Activated CD8-positive, alpha-beta memory T cell treated with anti-CD3 and anti-CD28 coated beads for 24 hours (primary cell): ENCODE measurements around the gene HAPLN2.
"Not testable (repeated sequence)": the region's sequence is repeated elsewhere in the genome, so short reads cannot be mapped to it uniquely, and the experiment has no call there.

ENCODE experiments used
- DNase-seq: peaks from one replicate; pipeline ENCODE4 v3.0.0-alpha.2; 2020

The HAPLN2 gene

DNA sequence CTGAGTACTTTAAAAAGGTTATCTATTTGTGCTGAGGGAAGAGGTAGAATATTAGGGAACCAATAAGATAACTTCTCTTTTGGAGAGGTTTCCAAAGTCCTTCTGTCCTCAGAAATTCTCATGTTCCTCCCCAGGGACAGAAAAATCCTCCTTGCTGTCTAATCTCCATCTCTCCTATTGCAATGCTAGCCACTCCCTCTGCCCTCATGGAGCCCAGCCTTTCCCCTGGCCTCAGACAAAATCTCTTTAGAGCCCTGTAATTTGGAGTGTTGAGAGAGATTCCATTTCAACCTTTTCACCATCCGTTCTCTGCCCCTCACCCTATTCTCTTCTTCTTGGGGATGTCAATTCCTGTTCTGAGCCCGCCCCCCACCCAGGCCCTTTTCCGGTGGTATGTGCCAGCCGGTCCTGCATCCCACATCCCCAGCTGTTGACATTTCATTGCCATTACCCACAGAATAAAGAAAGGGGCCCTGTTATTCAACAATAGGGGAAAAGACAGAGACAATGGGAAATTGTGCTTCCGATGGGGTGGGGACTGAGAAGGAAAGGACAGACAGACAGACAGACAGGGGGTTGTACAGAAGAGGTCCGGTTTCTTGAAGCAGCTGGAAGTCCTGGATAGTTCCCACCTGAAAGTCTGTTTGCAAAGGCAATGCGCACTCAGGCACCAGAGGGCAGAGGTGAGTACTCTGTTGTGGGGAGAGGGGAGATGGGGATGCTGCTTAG is at the start of gene HAPLN2:
HAPLN2 (plus strand) TSS at position 563 of the 729 bp plus-strand sequence. CDS start 4,076 bp downstream, outside the sequence.
- no peak for DNase-seq

DNA sequence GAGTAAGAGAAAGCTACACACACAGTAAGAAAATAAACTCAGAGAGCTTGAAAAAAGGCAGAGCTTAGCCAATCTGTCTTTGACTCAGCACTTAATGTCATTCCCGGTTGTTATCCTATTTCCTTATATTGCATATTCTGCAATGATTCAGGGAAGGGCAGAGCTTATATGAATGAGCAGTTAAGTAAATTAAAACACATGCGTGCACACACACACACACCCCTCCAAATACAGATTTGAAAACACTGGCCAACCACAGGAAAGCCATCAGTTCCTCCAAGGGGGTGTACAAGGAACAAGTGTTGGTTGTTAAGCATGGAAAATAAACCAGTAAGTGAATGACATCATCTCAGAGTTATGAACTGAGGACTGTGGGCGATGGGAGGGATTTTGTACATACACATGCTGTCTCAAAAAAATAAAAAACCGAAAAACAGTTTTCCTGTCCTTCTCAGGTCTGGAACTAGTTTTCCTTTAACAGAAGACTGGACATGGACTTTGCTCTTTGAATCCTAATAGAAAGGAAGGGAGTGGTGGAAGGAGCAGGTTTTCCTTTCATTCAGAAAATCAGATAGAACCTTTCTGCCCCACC is 47.9 kb upstream of the HAPLN2 start:
- DNase-seq, result no peak

- peak; percentile 81 for DNase-seq
Measured at GRCh38 chr1:156571919-156572662, 47.1 kb upstream of the HAPLN2 start, which contains the start of gene IQGAP3. TSS of gene IQGAP3 (minus strand) at chr1:156572565. CDS start at chr1:156572529, 36 bp downstream.

DNA sequence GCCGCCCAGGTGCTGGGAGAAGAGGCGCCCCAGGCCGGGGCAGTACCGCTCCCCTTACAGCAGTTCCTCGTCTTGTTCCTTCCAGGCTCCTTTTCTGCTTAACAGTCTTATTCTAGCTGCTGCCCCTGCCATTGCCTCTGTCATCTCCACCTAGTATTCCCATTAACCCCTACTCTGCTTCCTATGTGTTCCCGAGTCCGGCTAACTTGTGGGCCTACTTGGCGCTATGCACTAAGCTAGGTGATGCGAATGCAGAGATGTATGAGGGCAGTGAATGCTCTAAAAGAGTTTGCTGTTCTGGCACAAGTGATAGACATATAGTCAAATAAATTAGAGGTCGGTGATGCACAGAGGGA is 46.6 kb upstream of the HAPLN2 start:
- DNase-seq, result no peak

- no peak for DNase-seq
Measured at GRCh38 chr1:156574039-156574633, 45.1 kb upstream of the HAPLN2 start.

DNA sequence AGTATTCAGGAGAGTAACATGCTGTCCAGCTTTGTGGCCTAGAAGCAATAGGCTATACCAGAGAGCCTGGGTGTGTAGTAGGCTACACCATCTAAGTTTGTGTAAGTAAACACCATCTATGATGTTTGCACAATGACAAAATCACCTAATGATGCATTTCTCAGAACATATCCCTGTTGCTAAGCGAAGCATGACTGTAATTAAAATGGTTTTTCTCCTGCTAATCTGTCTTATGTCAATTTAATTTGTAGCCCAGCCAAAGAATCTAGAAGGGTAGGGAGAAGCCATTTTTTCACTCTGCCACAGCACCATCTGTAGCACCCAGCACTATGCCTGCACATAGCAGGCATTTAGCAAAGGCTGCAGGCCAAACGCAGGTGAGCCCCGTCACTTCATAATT is 41.7 kb upstream of the HAPLN2 start:
- DNase-seq, result no peak

DNA sequence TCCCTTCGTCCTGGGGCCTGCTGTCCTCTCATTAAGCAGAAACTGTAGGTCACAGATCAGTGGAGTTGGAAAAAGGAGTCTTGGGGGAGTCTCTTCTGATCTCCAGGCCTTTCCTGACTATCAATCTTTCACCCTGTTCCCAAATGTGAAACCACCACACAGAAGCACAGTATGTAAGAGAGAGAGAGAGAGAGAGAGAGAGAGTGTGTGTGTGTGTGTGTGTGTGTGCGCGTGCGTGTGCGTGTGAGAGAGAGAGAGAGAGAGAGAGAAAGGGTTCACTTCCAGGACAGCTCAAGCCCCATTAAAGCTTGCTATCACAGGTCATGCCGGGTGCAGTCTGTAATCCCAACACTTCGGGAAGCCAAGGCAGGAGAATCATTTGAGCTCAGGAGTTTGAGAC is 41.2 kb upstream of the HAPLN2 start:
- DNase-seq, result no peak

GRCh38 chr1:156579472-156579871 is 39.7 kb upstream of the HAPLN2 start, which contains the start of gene TTC24:
TSS of gene TTC24 (plus strand) at chr1:156579723. CDS start at chr1:156581365, 1,642 bp downstream.
- DNase-seq, result no peak

DNA sequence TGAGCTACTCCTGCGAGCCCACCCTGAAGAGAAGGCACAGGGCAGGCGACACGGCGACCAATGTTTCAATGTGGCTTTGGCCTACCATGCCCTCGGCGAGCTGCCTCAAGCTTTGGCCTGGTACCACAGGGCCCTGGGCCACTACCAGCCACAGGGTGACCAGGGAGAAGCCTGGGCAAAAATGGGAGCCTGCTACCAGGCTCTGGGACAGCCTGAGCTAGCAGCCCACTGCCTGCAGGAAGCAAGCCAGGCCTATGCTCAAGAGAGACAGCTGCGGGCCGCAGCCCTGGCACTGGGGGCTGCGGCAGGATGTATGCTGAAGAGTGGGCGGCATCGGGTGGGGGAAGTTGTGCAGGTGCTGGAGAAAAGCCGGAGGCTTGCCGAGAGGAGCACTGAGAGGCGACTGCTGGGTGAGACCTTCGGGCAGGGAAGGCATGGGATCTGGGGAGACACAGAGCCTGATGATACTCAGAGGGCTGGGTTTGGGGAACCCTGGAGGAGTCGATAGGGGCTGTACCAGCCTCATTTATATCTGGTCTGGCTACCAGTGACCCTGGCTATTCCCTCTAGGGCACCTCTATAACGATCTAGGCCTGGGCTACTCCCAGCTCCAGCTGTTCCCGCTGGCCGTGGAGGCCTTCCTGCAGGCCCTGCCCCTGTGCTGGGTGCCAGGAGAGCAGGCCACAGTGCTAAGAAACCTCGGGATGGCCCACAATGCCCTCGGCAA is 37.4 kb upstream of the HAPLN2 start:
- DNase-seq, result peak; percentile 85

DNA sequence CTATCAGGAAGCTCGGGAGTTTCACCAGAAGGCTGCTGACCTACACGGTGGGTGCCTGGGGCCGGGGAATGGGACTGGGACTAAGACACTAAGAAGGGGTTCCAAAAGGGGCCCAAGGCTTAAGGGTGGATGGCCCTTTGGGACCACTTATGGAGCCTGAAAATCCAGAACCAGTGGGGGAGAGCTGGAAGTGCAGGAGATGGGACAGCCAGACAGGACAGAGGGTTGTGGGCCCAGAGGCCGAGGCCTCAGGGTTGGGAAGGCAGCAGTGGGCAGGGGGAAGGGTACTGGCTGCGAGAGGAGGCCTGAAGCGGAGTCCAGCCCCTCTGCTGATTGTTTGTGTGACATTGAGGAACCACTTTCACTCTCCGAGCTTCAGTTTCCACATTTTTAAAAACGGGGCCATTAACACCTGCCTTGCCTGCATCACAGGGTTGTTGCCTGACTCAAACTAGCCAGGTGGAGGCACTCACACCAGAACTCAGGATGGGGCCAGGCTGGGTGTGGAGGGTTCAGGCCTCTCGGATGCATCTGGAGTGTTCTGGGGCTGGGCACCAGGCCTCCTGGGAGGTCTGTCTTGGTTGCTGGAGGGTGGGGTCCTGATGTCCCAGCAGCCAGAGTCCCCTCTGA is 36.7 kb upstream of the HAPLN2 start:
- DNase-seq, result peak; percentile 76

- DNase-seq, result peak; percentile 84
Measured at GRCh38 chr1:156583821-156584622, 35.2 kb upstream of the HAPLN2 start.

- DNase-seq, result no peak
Measured at GRCh38 chr1:156584813-156585212, 34.4 kb upstream of the HAPLN2 start.

DNA sequence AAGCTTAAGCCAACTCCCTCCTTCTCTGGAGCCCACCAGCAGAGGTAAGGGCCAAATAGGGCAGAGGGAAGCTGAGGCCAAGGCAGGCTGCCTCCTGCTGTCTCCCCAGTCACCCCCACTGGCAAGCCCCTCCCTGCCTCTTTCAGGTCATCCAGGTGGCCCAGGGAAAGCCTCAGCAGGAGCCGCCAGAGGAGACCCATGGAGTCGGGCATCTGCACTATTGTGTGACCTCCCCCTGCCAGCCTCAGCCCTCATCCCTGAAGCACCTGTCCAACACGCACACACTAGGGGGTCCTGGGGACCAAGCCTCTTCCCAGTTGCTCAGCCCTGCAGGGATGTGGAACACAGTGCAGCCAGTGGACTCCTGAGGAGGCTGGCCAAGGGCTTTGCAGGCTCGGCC is 32.9 kb upstream of the HAPLN2 start:
- no peak for DNase-seq

GRCh38 chr1:156586892-156587477 is 32.2 kb upstream of the HAPLN2 start:
- no peak for DNase-seq

DNA sequence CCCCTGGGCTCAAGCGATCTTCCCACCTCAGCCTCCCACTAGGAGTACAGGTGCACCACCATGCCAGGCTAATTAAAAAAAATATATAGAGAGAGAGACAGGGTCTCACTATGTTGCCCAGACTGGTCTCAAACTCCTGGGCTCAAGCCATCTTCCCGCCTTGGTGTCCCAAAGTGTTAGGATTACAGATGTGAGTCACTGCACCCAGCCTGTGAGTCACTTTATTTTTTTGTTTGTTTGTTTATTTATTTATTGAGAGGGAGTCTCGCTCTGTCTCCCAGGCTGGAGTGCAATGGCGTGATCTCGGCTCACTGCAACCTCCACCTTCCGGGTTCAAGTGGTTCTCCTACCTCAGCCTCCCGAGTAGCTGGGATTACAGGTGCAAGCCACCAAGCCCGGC is 31.3 kb upstream of the HAPLN2 start:
- DNase-seq, result not testable (repeated sequence)

DNA sequence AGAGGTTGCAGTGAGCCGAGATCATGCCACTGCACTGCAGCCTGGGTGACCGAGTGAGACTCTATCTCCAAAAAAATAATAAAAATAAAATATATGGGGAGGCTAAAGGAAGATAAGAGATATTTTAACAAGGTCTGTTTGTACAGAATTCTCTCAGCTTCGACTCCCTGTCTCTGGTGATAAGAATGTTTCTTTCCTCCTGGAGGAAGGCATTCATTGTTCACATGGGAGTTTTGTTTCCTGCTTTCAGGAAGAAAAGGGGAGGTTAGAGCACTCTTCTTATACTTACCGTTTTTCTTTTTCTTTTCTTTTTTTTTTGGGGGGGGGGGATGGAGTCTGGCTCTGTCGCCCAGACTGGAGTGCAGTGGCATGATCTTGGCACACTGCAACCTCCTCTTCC is 29.7 kb upstream of the HAPLN2 start:
- no peak for DNase-seq

- DNase-seq, result no peak
Measured at GRCh38 chr1:156590326-156591180, 28.7 kb upstream of the HAPLN2 start.

DNA sequence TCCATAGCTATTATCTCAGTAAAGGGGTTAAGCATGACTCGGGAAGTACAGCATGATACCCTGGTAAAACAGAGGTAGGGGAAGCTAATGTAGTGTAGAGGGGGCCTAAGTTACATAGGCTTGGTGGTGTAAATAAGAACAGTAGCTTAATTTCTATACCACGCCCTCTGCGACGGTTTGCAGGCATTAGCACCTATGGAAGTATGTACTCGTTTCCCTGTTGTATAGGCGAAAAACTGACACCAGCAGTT is 28.1 kb upstream of the HAPLN2 start:
- no peak for DNase-seq

GRCh38 chr1:156591432-156592157 is 27.6 kb upstream of the HAPLN2 start, which contains the start of gene NAXE:
TSS of gene NAXE (plus strand) at chr1:156591776. CDS start at chr1:156591805, 29 bp downstream.
- peak; percentile 90 for DNase-seq
